Measurements from ENCODE around the gene MUC6.

MUC6 gene

DNA sequence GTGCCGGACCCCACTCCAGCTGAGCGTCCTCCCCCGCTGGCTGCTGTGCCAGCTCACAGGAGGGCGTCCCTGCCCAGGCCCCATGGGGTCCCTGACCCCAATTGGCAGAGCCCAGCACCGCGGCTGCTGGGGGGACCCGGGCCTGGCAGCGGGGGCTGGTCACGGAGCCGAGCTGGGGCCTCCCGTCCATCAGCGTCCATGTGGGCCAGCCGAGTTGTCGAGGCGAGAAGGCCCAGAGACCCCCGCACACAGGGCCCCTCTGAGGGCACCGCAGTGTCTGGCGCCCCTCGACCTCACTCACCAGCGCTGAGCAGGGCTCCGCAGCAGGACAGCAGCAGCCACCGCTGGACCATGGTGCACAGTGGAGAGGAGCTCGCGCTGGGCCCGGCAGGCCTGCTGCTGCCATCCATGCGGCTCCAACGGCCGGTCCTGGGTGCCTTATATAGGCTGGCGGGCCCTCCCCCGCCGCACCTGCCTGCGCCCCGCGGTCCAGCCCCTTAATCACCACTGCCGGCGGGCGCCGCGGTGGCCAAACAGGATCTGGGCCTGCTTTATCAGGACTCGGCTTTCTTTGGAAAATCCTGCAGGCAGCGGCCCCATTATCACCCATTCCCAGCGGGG, at the start of gene MUC6:
Gene MUC6, minus strand, starts transcription at position 416 of the 621 bp plus-strand sequence. Its CDS starts 63 bp downstream, at position 353.
- no peak within 1 kb of the TSS for H3K27ac Mint-ChIP-seq
- H3K9me3 Mint-ChIP-seq (ENCODE audit: low read depth) = no peaks in the 10 kb centered on the region

DNA sequence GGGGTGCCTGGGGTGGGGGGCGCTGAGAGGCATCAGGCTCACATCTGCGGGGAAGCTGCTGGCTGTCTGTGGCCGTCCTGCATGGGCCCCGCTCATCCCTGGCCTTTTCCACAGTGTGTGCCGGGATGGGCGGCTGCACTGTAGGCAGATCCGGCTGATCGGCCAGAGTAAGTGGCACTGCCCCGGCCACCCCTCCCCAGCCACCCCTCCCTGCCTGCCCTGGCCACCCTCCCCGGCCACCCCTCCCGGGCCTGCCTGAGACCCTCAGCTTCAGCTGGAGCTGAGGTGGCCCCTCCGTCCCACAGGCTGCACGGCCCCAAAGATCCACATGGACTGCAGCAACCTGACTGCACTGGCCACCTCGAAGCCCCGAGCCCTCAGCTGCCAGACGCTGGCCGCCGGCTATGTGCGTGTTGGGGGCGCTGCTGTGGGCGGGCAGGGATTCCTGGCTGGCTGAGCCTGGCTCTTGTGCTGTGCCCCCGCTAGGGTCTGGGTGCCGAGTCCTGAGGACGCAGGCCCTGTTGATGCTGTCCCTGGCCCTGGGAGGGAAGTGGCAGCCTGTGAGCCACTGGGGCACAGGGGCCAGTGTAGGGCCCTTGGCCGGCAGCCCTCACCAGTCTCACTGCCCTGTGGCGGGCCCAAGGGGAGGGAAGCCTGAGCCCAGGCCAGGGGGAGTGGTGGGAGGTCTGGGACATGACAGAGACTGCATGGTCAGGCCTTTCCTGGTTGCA, 49.1 kb upstream of the MUC6 start:
- Mint-ChIP-seq H3K27me3 (no peaks in the 10 kb centered on the region), H3K4me3 (no peak overlapping the region), H3K9me3 (ENCODE audit: low read depth) (no peaks in the 10 kb centered on the region), H3K4me1 (ENCODE audit: low read depth) (no peaks in the 10 kb centered on the region), H3K27ac (no peak overlapping the region), H3K36me3 (no peaks in the 10 kb centered on the region)

More for the DNA sequence above, at the start of gene MUC6:
- no peaks in the 10 kb centered on the region for H3K27me3 Mint-ChIP-seq
- H3K36me3 Mint-ChIP-seq = no peaks in the 10 kb centered on the region
- H3K4me3 Mint-ChIP-seq = no peak within 1 kb of the TSS
- no peaks in the 10 kb centered on the region for H3K4me1 Mint-ChIP-seq (ENCODE audit: low read depth)

- Mint-ChIP-seq H3K27ac (no peak overlapping the region), H3K4me1 (ENCODE audit: low read depth) (no peaks in the 10 kb centered on the region), H3K27me3 (no peaks in the 10 kb centered on the region), H3K9me3 (ENCODE audit: low read depth) (no peaks in the 10 kb centered on the region), H3K36me3 (no peaks in the 10 kb centered on the region), H3K4me3 (no peak overlapping the region)
Observed at GRCh38 chr11:1084561-1085439, 48.3 kb upstream of the MUC6 start.

GRCh38 chr11:1083621-1084551, 47.4 kb upstream of the MUC6 start:
- Mint-ChIP-seq H3K36me3 (no peaks in the 10 kb centered on the region), H3K9me3 (ENCODE audit: low read depth) (no peaks in the 10 kb centered on the region), H3K27ac (no peak overlapping the region), H3K4me3 (no peak overlapping the region), H3K27me3 (no peaks in the 10 kb centered on the region), H3K4me1 (ENCODE audit: low read depth) (no peaks in the 10 kb centered on the region)

DNA sequence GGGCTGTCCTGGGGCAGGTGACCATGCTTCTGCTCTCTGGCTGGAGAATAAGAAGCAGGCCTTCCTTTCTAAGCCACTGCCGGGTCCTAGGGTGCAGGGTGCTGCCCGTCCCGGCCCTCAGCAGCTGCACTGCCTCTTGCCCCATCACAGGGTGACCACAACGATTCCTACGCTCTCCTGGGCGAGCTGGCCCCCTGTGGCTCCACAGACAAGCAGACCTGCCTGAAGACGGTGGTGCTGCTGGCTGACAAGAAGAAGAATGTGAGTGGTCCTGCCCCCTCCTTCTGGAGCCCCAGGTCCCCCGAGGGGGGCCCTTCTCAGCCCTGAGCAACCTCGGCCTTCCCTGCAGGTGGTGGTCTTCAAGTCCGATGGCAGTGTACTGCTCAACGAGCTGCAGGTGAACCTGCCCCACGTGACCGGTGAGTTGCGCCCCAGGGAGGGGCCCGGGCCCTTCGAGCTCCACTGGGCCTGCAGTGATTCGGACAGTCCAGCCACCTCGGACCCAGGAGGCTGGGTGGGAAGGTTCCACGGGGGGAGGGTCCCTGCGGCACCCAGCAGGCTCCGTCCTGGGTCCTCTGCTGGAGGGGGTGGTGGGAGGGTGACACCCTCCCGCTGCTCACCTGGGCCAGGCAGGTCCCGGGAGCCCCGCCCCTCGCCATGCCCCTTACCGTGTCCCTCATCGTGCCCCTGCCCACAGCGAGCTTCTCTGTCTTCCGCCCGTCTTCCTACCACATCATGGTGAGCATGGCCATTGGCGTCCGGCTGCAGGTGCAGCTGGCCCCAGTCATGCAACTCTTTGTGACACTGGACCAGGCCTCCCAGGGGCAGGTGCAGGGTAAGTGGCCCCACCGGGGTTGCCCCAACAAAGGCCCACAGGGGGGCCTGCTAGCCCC, 46.5 kb upstream of the MUC6 start:
- H3K36me3 Mint-ChIP-seq = no peaks in the 10 kb centered on the region
- no peaks in the 10 kb centered on the region for H3K27me3 Mint-ChIP-seq
- H3K4me1 Mint-ChIP-seq (ENCODE audit: low read depth) = no peaks in the 10 kb centered on the region
- H3K27ac Mint-ChIP-seq = no peak overlapping the region
- no peak overlapping the region for H3K4me3 Mint-ChIP-seq
- H3K9me3 Mint-ChIP-seq (ENCODE audit: low read depth) = no peaks in the 10 kb centered on the region

DNA sequence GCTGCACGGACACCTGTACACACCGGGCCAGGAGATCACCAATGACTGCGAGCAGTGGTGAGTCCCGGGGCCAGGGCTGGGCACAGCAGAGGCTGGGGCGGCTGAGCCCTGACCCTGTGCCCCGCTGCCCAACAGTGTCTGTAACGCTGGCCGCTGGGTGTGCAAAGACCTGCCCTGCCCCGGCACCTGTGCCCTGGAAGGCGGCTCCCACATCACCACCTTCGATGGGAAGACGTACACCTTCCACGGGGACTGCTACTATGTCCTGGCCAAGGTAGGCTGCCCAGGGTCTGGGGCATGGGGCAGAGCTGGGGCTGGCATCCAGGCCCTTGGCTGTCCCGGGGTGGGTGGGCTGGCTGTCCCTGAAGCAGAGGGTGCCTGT, 45.8 kb upstream of the MUC6 start:
- Mint-ChIP-seq H3K27me3 (no peaks in the 10 kb centered on the region), H3K27ac (no peak overlapping the region), H3K4me3 (no peak overlapping the region), H3K9me3 (ENCODE audit: low read depth) (no peaks in the 10 kb centered on the region), H3K4me1 (ENCODE audit: low read depth) (no peaks in the 10 kb centered on the region), H3K36me3 (no peaks in the 10 kb centered on the region)

DNA sequence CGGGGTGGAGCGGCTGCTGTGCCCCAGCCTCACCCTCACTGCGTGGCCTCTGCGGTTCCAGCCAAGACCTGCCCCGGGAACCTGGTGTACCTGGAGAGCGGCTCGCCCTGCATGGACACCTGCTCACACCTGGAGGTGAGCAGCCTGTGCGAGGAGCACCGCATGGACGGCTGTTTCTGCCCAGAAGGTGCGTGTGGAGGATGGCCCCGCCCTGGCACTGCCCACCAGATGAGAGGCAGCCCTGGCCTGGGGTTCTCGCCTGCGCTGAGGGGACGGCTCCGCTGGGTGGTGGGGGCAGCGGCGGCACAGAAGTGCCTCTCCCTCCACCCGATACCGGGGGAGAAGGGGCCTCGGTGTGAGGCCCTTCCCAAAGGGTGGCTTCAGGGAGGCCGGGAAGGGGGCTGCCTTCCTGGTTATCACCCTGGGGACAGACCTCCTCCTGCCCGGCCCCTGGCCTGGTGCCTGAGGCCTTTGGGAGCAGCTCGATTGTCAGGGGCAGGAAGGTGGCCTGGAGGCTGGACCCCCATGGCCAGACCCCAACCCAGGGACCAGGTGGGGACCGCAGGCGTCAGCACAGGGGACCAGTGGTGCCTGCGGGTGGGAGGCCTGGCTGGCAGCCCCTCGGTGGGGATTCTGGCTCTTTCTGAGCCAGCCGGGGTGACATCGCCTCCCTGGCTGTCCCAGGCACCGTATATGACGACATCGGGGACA, 45.2 kb upstream of the MUC6 start:
- Mint-ChIP-seq H3K36me3 (no peaks in the 10 kb centered on the region), H3K27me3 (no peaks in the 10 kb centered on the region), H3K9me3 (ENCODE audit: low read depth) (no peaks in the 10 kb centered on the region), H3K4me3 (no peak overlapping the region), H3K27ac (no peak overlapping the region), H3K4me1 (ENCODE audit: low read depth) (no peaks in the 10 kb centered on the region)

GRCh38 chr11:1078191-1078601, 41.7 kb upstream of the MUC6 start:
- Mint-ChIP-seq H3K27ac (no peak overlapping the region), H3K4me1 (ENCODE audit: low read depth) (no peaks in the 10 kb centered on the region), H3K27me3 (peaks cover 2% of the 10 kb centered on the region), H3K9me3 (ENCODE audit: low read depth) (no peaks in the 10 kb centered on the region), H3K36me3 (no peaks in the 10 kb centered on the region), H3K4me3 (no peak overlapping the region)

- Mint-ChIP-seq H3K4me1 (ENCODE audit: low read depth) (no peaks in the 10 kb centered on the region), H3K9me3 (ENCODE audit: low read depth) (no peaks in the 10 kb centered on the region), H3K27me3 (peaks cover 2% of the 10 kb centered on the region), H3K4me3 (no peak overlapping the region), H3K36me3 (no peaks in the 10 kb centered on the region), H3K27ac (no peak overlapping the region)
Observed at GRCh38 chr11:1077417-1078119, 41.0 kb upstream of the MUC6 start.

GRCh38 chr11:1077033-1077416, 40.5 kb upstream of the MUC6 start:
- Mint-ChIP-seq H3K27me3 (peaks cover 2% of the 10 kb centered on the region), H3K9me3 (ENCODE audit: low read depth) (no peaks in the 10 kb centered on the region), H3K27ac (no peak overlapping the region), H3K36me3 (no peaks in the 10 kb centered on the region), H3K4me3 (no peak overlapping the region), H3K4me1 (ENCODE audit: low read depth) (no peaks in the 10 kb centered on the region)

DNA sequence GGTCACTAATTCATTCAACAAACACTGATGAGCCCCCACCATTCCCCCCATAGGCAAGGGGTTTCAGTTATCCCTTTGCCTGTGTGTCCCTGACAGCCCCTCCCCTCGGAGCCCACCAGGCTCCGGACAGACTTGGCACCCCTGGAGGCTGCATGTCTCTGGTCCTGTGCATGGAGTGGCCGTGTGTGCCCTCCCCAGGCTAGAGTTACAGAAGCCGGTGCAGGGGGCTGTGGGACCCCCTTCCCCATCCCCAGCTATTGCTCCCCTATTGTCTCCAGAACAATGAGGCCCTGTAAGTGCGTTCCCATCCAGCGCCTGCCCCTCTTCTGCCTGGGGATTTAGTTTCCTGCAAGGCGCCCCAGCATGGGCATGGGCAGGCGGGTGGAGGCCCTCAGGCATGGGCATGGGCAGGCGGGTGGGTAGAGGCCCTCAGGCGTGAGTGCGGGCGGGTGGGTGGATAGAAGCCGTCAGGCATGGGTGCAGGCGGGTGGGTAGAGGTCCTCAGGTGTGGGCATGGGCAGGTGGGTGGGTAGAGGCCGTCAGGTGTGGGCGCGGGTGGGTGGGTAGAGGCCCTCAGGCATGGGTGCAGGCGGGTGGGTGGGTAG, 39.6 kb upstream of the MUC6 start:
- H3K27ac Mint-ChIP-seq = no peak overlapping the region
- H3K4me3 Mint-ChIP-seq = no peak overlapping the region
- no peaks in the 10 kb centered on the region for H3K4me1 Mint-ChIP-seq (ENCODE audit: low read depth)
- H3K36me3 Mint-ChIP-seq = no peaks in the 10 kb centered on the region
- peaks cover 4% of the 10 kb centered on the region for H3K27me3 Mint-ChIP-seq
- H3K9me3 Mint-ChIP-seq (ENCODE audit: low read depth) = no peaks in the 10 kb centered on the region

DNA sequence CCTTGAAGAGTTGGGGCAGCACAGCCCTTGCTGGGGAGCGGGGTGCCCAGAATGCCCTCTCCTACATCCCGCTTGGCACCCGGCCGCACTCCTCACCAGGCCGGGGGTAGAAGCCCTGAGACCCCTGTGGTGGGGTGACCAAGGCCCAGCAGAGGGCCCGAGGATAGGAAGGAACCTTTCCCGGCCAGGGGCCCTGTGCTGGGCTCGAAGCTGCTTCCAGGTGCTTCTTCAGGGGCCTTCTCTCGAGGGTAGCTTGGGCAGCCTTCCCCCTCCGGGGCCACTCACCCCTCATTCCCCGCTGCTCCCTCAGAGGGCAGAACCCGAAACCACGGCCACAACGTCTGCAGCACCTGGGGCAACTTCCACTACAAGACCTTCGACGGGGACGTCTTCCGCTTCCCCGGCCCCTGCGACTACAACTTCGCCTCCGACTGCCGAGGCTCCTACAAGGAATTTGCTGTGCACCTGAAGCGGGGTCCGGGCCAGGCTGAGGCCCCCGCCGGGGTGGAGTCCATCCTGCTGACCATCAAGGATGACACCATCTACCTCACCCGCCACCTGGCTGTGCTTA, 38.9 kb upstream of the MUC6 start:
- Mint-ChIP-seq H3K27ac (no peak overlapping the region), H3K27me3 (peaks cover 4% of the 10 kb centered on the region), H3K36me3 (no peaks in the 10 kb centered on the region), H3K4me1 (ENCODE audit: low read depth) (no peaks in the 10 kb centered on the region), H3K4me3 (no peak overlapping the region), H3K9me3 (ENCODE audit: low read depth) (no peaks in the 10 kb centered on the region)
